HepG2 (cell line): ENCODE data around the gene METAP1D. TPM values are rescaled to one million over a fixed set of nuclear protein-coding genes. Genes with fewer than 3 reads are reported as not detected.
A peak's percentile ranks its signal among the peaks of the same experiment; 100 is the strongest.

ENCODE experiments used
- ARHGAP35 ChIP-seq: sonication (generic); formaldehyde crosslinking; IDR thresholded peaks from 2 replicates; pipeline ENCODE4 v1.9.0; 2022; ENCODE audit warnings: mild to moderate bottlenecking, inconsistent platforms, moderate library complexity, missing genetic modification reagents, borderline replicate concordance
- ATF3 ChIP-seq: sonication (generic); formaldehyde crosslinking; IDR thresholded peaks from 2 replicates; pipeline ENCODE4 v1.4.0; 2020; ENCODE audit warnings: missing genetic modification reagents
- ATM ChIP-seq: fragments of 450-650 bp; IDR thresholded peaks from 2 replicates; pipeline ENCODE4 v1.7.1; 2017; ENCODE audit warnings: mild to moderate bottlenecking, borderline replicate concordance
- BRD4 ChIP-seq: sonication (generic); formaldehyde crosslinking; IDR thresholded peaks from 2 replicates; pipeline ENCODE4 v1.4.0; 2020; ENCODE audit warnings: missing genetic modification reagents
- CREB1 ChIP-seq, 2 experiments: fragments of 450-650 bp in 1 of 2; IDR thresholded peaks; 2 replicates each; pipeline ENCODE4 v1.6.1; 2016 to 2017; ENCODE audit warnings: control low read depth in 1 of 2, mild to moderate bottlenecking in 1 of 2, missing compliant biosample characterization in 1 of 2, missing genetic modification characterization in 1 of 2
- FOXC1 ChIP-seq: sonication (generic); formaldehyde crosslinking; IDR thresholded peaks from 2 replicates; pipeline ENCODE4 v1.8.0; 2022; ENCODE audit warnings: mild to moderate bottlenecking, missing genetic modification reagents, borderline replicate concordance
- KAT2B ChIP-seq: fragments of 150-350 bp; IDR thresholded peaks from 2 replicates; pipeline ENCODE4 v1.6.1; 2014; ENCODE audit warnings: low read depth, low read length, borderline replicate concordance
- MYPOP ChIP-seq: sonication (generic); formaldehyde crosslinking; IDR thresholded peaks from 2 replicates; pipeline ENCODE4 v1.8.1; 2023; ENCODE audit warnings: mild to moderate bottlenecking, moderate library complexity, missing genetic modification reagents
- NR3C1 ChIP-seq: sonication (generic); formaldehyde crosslinking; IDR thresholded peaks from 2 replicates; pipeline ENCODE4 v1.4.0; 2020; ENCODE audit warnings: missing genetic modification reagents
- NRL ChIP-seq: sonication (generic); formaldehyde crosslinking; IDR thresholded peaks from 2 replicates; pipeline ENCODE4 v1.5.0; 2020; ENCODE audit warnings: missing genetic modification reagents, mild to moderate bottlenecking, moderate library complexity, borderline replicate concordance
- SRY ChIP-seq: sonication (generic); formaldehyde crosslinking; IDR thresholded peaks from 2 replicates; pipeline ENCODE4 v1.8.0; 2022; ENCODE audit warnings: mild to moderate bottlenecking, missing genetic modification reagents
- TEAD3 ChIP-seq: optimal IDR thresholded peaks from 2 replicates; pipeline ENCODE3; 2016; ENCODE audit warnings: borderline replicate concordance
- ZBTB1 ChIP-seq: sonication (generic); formaldehyde crosslinking; IDR thresholded peaks from 2 replicates; pipeline ENCODE4 v1.4.0; 2020; ENCODE audit warnings: missing genetic modification reagents, borderline replicate concordance
- ZBTB7B ChIP-seq: sonication (generic); formaldehyde crosslinking; IDR thresholded peaks from 2 replicates; pipeline ENCODE4 v1.4.0; 2020; ENCODE audit warnings: missing genetic modification reagents
- ZFY ChIP-seq: sonication (generic); formaldehyde crosslinking; IDR thresholded peaks from 2 replicates; pipeline ENCODE4 v1.4.0; 2020; ENCODE audit warnings: missing genetic modification reagents
- ZNF232 ChIP-seq: sonication (generic); formaldehyde crosslinking; IDR thresholded peaks from 2 replicates; pipeline ENCODE4 v1.4.0; 2020; ENCODE audit warnings: missing genetic modification reagents, borderline replicate concordance
- ZNF274 ChIP-seq: sonication (generic); formaldehyde crosslinking; IDR thresholded peaks from 2 replicates; pipeline ENCODE4 v1.5.1; 2020; ENCODE audit warnings: mild to moderate bottlenecking, missing genetic modification reagents
- ZNF296 ChIP-seq: sonication (generic); formaldehyde crosslinking; conservative IDR thresholded peaks from 2 replicates; pipeline ENCODE4 v1.5.0; 2020; ENCODE audit warnings: mild to moderate bottlenecking, missing genetic modification reagents
- ZNF441 ChIP-seq: sonication (generic); formaldehyde crosslinking; IDR thresholded peaks from 2 replicates; pipeline ENCODE4 v1.7.0; 2021; ENCODE audit warnings: missing genetic modification reagents, borderline replicate concordance
- ZNF546 ChIP-seq: sonication (generic); formaldehyde crosslinking; conservative IDR thresholded peaks from 2 replicates; pipeline ENCODE4 v1.8.1; 2023; ENCODE audit warnings: mild to moderate bottlenecking, missing genetic modification reagents
- ZNF557 ChIP-seq: sonication (generic); formaldehyde crosslinking; IDR thresholded peaks from 2 replicates; pipeline ENCODE4 v1.4.0; 2020; ENCODE audit warnings: missing genetic modification reagents
- ZNF710 ChIP-seq: sonication (generic); formaldehyde crosslinking; IDR thresholded peaks from 2 replicates; pipeline ENCODE4 v1.5.0; 2020; ENCODE audit warnings: mild to moderate bottlenecking, missing genetic modification reagents, borderline replicate concordance
- polyA plus RNA-seq, 8 experiments: library from polyadenylated mRNA; depleted of rRNA in 3 of 8; stranded (reverse) in 7 of 8; unstranded in 1 of 8; fragments of >200 nt; fragmentation: Illumina TruSeq in 4 of 8; extraction: Trizol in 4 of 8; gene quantifications; 2 replicates each; pipeline versions ENCODE4 v1.2.1 to v1.2.3, GENCODE V29; 2011 to 2016; ENCODE audit warnings: low read depth in 4 of 8, missing spikeins in 1 of 8, mixed read lengths in 1 of 8; ENCODE audit not compliant: insufficient read depth in 1 of 8
- total RNA-seq, 5 experiments: library from RNA; depleted of rRNA; stranded (reverse); fragments of >200 nt; fragmentation: Illumina TruSeq; extraction: Trizol; gene quantifications; 2 replicates each; pipeline ENCODE4 v1.2.3, GENCODE V29; 2016; ENCODE audit warnings: low read depth in 1 of 5
- TF ChIP-seq, protein P1 (sequence below): sonication (generic); formaldehyde crosslinking; IDR thresholded peaks from 2 replicates; pipeline ENCODE4 v1.5.1; 2020; ENCODE audit warnings: mild to moderate bottlenecking, missing genetic modification reagents, moderate library complexity
- TF ChIP-seq, protein P2 (sequence below): sonication (generic); formaldehyde crosslinking; IDR thresholded peaks from 2 replicates; pipeline ENCODE4 v1.5.0; 2020; ENCODE audit warnings: missing genetic modification reagents

Gene METAP1D
- total and polyA plus RNA-seq, 2 of the 13 experiments (the other 11 are each of a cell fraction or from before 2014, with no cell fraction given) = 14.7 to 21.6 TPM

DNA sequence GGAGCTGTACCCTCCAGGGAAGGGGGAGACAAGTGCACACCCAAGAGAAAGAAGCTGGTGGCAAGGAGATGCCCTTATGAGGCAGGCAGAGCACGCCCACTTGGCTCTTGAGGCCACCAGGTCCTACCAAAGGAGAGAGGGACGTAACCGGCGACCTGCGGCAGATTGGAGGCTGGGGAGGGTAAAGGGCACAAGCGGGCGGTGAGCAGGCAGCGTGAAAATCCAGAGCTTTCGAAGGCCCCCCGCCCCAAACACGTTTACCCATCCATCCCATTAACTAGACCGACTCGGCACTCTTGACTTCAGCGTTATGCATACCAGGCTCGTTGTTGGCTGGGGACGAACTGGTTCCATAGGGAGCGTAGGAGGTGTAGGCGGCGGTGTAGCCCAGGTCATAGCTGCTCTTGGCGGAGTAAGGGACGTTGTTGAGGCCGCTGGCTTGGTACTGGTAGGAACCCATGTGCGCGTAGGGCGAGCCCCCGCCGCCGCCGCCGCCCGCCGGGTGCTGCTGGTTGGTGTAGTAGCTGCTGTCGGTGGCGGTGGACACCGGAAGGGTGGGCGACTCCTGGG is 102.2 kb downstream of the METAP1D start (continued):
- TF ChIP-seq, protein P1, sequence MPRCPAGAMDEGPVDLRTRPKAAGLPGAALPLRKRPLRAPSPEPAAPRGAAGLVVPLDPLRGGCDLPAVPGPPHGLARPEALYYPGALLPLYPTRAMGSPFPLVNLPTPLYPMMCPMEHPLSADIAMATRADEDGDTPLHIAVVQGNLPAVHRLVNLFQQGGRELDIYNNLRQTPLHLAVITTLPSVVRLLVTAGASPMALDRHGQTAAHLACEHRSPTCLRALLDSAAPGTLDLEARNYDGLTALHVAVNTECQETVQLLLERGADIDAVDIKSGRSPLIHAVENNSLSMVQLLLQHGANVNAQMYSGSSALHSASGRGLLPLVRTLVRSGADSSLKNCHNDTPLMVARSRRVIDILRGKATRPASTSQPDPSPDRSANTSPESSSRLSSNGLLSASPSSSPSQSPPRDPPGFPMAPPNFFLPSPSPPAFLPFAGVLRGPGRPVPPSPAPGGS (CRISPR knock-in tag) = 0 out of 2 replicates have a peak, but pooled peaks have one; percentile 12
- TF ChIP-seq MYPOP (CRISPR knock-in tag) (0 out of 2 replicates have a peak, but pooled peaks have one; percentile 26), BRD4 (CRISPR knock-in tag) (no peak), ATF3 (CRISPR knock-in tag) (no peak), ZNF546 (0 out of 2 replicates have a peak, but pooled peaks have one; percentile 44), ZBTB7B (CRISPR knock-in tag) (peak; percentile 63), NRL (CRISPR knock-in tag) (0 out of 2 replicates have a peak, but pooled peaks have one; percentile 16), ZNF557 (CRISPR knock-in tag) (0 out of 2 replicates have a peak, but pooled peaks have one; percentile 39), FOXC1 (CRISPR knock-in tag) (no peak), TEAD3 (CRISPR knock-in tag) (peak; percentile 72), KAT2B (no peak), ARHGAP35 (CRISPR knock-in tag) (0 out of 2 replicates have a peak, but pooled peaks have one; percentile 40), ZBTB1 (CRISPR knock-in tag) (no peak), ZNF274 (peak; percentile 47; the same call in 1 of the 2 replicates), ATM (no peak), ZNF232 (CRISPR knock-in tag) (no peak), NR3C1 (CRISPR knock-in tag) (no peak), ZFY (CRISPR knock-in tag) (no peak), ZNF441 (CRISPR knock-in tag) (peak; percentile 46; the same call in 1 of the 2 replicates), SRY (CRISPR knock-in tag) (peak; percentile 67), CREB1 (IDR thresholded peaks at IDR 0.05) (no peak), CREB1 (CRISPR knock-in tag; IDR thresholded peaks at IDR 0.05) (no peak), ZNF710 (CRISPR knock-in tag) (peak; percentile 2; the same call in 1 of the 2 replicates), ZNF296 (CRISPR knock-in tag) (0 out of 2 replicates have a peak, but pooled peaks have one; percentile 22)
- TF ChIP-seq, protein P2, sequence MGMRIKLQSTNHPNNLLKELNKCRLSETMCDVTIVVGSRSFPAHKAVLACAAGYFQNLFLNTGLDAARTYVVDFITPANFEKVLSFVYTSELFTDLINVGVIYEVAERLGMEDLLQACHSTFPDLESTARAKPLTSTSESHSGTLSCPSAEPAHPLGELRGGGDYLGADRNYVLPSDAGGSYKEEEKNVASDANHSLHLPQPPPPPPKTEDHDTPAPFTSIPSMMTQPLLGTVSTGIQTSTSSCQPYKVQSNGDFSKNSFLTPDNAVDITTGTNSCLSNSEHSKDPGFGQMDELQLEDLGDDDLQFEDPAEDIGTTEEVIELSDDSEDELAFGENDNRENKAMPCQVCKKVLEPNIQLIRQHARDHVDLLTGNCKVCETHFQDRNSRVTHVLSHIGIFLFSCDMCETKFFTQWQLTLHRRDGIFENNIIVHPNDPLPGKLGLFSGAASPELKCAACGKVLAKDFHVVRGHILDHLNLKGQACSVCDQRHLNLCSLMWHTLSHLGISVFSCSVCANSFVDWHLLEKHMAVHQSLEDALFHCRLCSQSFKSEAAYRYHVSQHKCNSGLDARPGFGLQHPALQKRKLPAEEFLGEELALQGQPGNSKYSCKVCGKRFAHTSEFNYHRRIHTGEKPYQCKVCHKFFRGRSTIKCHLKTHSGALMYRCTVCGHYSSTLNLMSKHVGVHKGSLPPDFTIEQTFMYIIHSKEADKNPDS (CRISPR knock-in tag) = no peak
